Lower leg skin (tissue), 4 donors: ENCODE results near the gene CD163. TPM values are rescaled to one million over a fixed set of nuclear protein-coding genes. Genes with fewer than 3 reads are reported as not detected.

Experiments
- DNase-seq, 2 donors: peaks; one replicate each; pipeline ENCODE4 v3.0.0-alpha.2; 2019; ENCODE audit warnings: low spot score in 2 of 2
- H3K4me3 ChIP-seq: fragments of 200-600 bp; sonication (generic); 2 replicates; pipeline ENCODE4 v1.5.1; 2017; ENCODE audit warnings: mild to moderate bottlenecking, low read depth; ENCODE audit not compliant: poor library complexity, severe bottlenecking
- CTCF ChIP-seq, 3 donors: fragments of 450-650 bp; IDR thresholded peaks; one replicate each; pipeline ENCODE4 v1.5.1; 2016; ENCODE audit warnings: antibody characterized with exemption in 3 of 3, mild to moderate bottlenecking in 3 of 3, moderate library complexity in 2 of 3
- POLR2A ChIP-seq, 2 donors: fragments of 450-650 bp; IDR thresholded peaks; one replicate each; pipeline ENCODE4 v1.6.1; 2016 to 2017; ENCODE audit warnings: antibody characterized with exemption in 2 of 2, mild to moderate bottlenecking in 1 of 2, moderate library complexity in 1 of 2
- WGBS, 2 donors: methylation state at CpG; one replicate each; pipeline ENCODE4 v1.1.5; 2018; 5-methylcytosine and 5-hydroxymethylcytosine counted together
- intact Hi-C: fragments of 100-400 bp; cut with DNase I; formaldehyde crosslinking; loops from one replicate; pipeline ENCODE4 v1.15.0; 2023; ENCODE audit warnings: low total_unique reads
- total RNA-seq, 4 donors: library from RNA; depleted of rRNA; stranded (reverse); fragments of >200 nt; gene quantifications; one replicate each; pipeline ENCODE4 v1.1.0, GENCODE V29; 2016

CD163 gene
- total RNA-seq, 4 donors from 2014 or later = 13.3 to 64.0 (median 37.6) TPM

DNA sequence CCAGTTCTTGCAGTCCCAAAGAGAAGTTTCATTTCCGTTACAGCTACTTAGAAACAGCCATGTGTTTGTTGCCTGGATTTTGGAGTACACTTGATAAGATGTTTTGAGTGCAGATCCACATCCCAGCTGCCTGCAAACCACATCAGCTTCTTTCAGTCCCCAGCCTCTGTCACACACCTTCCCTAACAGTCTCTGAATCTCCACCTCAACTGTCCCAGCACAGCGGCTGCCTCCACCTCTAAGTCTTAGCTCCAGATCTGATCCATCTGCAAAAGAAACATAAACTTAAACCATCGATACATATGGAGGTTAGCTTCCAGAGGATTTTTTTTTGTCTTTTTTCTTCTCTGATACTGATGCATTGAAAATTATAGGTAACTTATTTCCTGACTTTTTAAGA lies 8.4 kb downstream of the CD163 start:
- no peak for DNase-seq
- WGBS, 2 donors = 90 to 94% methylated on average over 3 of the region's 3 CpGs
- H3K4me3 ChIP-seq = no peak overlapping the region
- intact Hi-C loops = no loop called here
- no peak for TF ChIP-seq POLR2A (IDR thresholded peaks at IDR 0.05)
- TF ChIP-seq CTCF (IDR thresholded peaks at IDR 0.05) = no peak

- no peak for DNase-seq
- TF ChIP-seq POLR2A (IDR thresholded peaks at IDR 0.05) (no peak), CTCF (IDR thresholded peaks at IDR 0.05) (no peak)
- H3K4me3 ChIP-seq = no peak overlapping the region
- intact Hi-C loops = no loop called here
- 85 to 91% methylated on average over 3 of the region's 3 CpGs for WGBS, 2 donors
Observed at GRCh38 chr12:7493006-7493405, 10.6 kb downstream of the CD163 start.

GRCh38 chr12:7486512-7486911 lies 17.1 kb downstream of the CD163 start:
- no peak overlapping the region for H3K4me3 ChIP-seq
- WGBS, 2 donors = 84 to 88% methylated on average over 6 of the region's 6 CpGs
- no peak for DNase-seq
- TF ChIP-seq CTCF (IDR thresholded peaks at IDR 0.05) = no peak
- no peak for TF ChIP-seq POLR2A (IDR thresholded peaks at IDR 0.05)
- intact Hi-C loops = no loop called here

DNA sequence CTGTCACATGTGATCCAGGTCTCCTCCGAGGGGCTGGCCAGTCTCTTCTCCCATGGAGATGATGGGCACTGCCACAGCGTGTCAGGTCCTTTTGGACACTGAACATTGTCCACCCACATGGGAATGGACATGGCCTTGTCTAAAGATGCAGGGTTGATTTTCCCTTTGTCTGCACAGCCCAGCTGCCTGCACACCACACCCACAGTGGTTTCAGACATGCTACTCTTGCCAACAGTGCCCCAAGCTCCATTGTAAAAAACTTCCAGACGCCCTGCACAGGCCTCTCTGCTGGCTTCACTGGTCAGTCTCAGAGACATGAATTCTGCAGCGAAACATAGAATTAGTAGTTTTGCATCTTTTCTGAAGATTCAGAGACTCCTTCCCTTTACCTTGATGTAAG lies 18.5 kb downstream of the CD163 start:
- no peak for DNase-seq
- WGBS, 2 donors = 73 to 80% methylated on average over 4 of the region's 4 CpGs

DNA sequence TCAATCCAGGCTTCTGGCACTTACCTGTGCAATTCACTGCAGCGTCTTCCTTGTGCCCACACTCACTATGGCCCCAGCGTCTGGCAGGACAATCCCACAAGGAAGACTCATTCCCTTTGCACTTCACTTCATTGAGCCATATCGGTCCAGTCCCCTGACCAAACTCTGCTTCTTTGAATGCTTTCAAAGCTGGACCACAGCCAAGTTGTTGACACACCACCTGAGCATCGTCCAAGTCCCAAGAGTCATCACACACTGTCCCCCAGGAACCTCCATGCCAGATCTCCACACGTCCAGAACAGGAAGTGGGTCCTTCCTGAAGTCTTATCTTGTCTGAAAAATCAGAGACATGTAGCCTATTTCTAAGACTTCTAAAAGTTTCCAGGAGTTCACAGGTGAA lies 20.2 kb downstream of the CD163 start:
- TF ChIP-seq POLR2A (IDR thresholded peaks at IDR 0.05) = no peak
- no peak for TF ChIP-seq CTCF (IDR thresholded peaks at IDR 0.05)
- intact Hi-C loops = no loop called here
- 66 to 70% methylated on average over 5 of the region's 5 CpGs for WGBS, 2 donors
- no peak overlapping the region for H3K4me3 ChIP-seq
- DNase-seq = no peak

More for the DNA sequence above, 18.5 kb downstream of the CD163 start:
- no peak overlapping the region for H3K4me3 ChIP-seq
- TF ChIP-seq POLR2A (IDR thresholded peaks at IDR 0.05) (no peak), CTCF (IDR thresholded peaks at IDR 0.05) (no peak)
- intact Hi-C loops = no loop called here

DNA sequence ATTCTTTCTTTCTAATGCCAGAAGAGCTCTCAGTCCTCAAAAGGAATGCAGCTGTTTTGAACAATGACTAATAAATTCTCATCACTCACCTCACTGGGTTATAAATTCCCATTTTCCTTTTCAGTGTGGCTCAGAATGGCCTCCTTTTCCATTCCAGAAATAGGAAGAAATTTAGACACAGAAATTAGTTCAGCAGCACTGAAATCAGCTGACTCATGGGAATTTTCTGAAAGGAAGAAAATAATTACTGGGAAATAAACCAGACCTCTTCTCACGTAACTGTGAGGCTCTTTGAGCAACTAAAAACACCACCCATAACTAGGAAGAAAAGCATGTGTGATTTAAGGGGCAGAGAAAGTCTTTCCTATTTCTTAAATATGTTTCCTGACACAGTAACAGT lies 23.8 kb downstream of the CD163 start:
- WGBS, 2 donors = 28 to 32% methylated on average over 1 of the region's 1 CpG
- intact Hi-C loops = no loop called here

More for the DNA sequence above, 23.8 kb downstream of the CD163 start:
- TF ChIP-seq CTCF (IDR thresholded peaks at IDR 0.05) (no peak), POLR2A (IDR thresholded peaks at IDR 0.05) (no peak)
- H3K4me3 ChIP-seq = no peak overlapping the region
- DNase-seq = no peak
